Measurements from ENCODE around the gene BTBD9. TPM values are rescaled to one million over a fixed set of nuclear protein-coding genes. Genes with fewer than 3 reads are reported as not detected.

The BTBD9 gene
- total and polyA plus RNA-seq, 4 donors = 8.7 to 73.9 (median 28.3) TPM

GRCh38 chr6:38524436-38525145, 115.1 kb downstream of the BTBD9 start:
- no peak for TF ChIP-seq CTCF (IDR thresholded peaks at IDR 0.05; ENCODE audit: control extremely low read depth, extremely low read depth)
- H3K4me3 ChIP-seq = no peak overlapping the region
- DNase-seq (no peak), ATAC-seq (ENCODE audit: insufficient read depth, low FRiP score) (no peak)
- H3K9ac ChIP-seq (ENCODE audit: insufficient read depth in 1 of 2, low read length in 2 of 2) = no peak overlapping the region
- 94 to 95% methylated on average over 3 of the region's 3 CpGs for WGBS, 2 donors
- peaks cover 0 to 6% (median 0%) of the 10 kb centered on the region in 4 donors for H3K36me3 ChIP-seq (ENCODE audit: control insufficient read depth in 4 of 4, insufficient read depth in 4 of 4, low read length in 4 of 4)
- H3K4me1 ChIP-seq (ENCODE audit: control insufficient read depth in 5 of 5, insufficient read depth in 5 of 5, low read length in 5 of 5) = peaks cover 0 to 7% (median 3%) of the 10 kb centered on the region in 5 donors
- H3K27ac ChIP-seq (ENCODE audit: low read depth in 1 of 2, low read length in 1 of 2) = no peak overlapping the region
- H3K27me3 ChIP-seq (ENCODE audit: control insufficient read depth in 3 of 3, insufficient read depth in 3 of 3, low read length in 2 of 3) = no peaks in the 10 kb centered on the region
- peaks cover 0 to 6% (median 0%) of the 10 kb centered on the region in 4 donors for H3K9me3 ChIP-seq (ENCODE audit: control insufficient read depth in 4 of 4, insufficient read depth in 3 of 4, low read length in 3 of 4)

- ATAC-seq (ENCODE audit: insufficient read depth, low FRiP score) = no peak
- Histone ChIP-seq H3K27me3 (ENCODE audit: control insufficient read depth in 3 of 3, insufficient read depth in 3 of 3, low read length in 2 of 3) (no peaks in the 10 kb centered on the region), H3K36me3 (ENCODE audit: control insufficient read depth in 4 of 4, insufficient read depth in 4 of 4, low read length in 4 of 4) (peaks cover 0 to 5% (median 0%) of the 10 kb centered on the region in 4 donors), H3K27ac (ENCODE audit: low read depth in 1 of 2, low read length in 1 of 2) (no peak overlapping the region), H3K4me3 (no peak overlapping the region), H3K4me1 (ENCODE audit: control insufficient read depth in 5 of 5, insufficient read depth in 5 of 5, low read length in 5 of 5) (peaks cover 0 to 7% (median 0%) of the 10 kb centered on the region in 5 donors), H3K9me3 (ENCODE audit: control insufficient read depth in 4 of 4, insufficient read depth in 3 of 4, low read length in 3 of 4) (peaks cover 0 to 6% (median 0%) of the 10 kb centered on the region in 4 donors), H3K9ac (ENCODE audit: insufficient read depth in 1 of 2, low read length in 2 of 2) (no peak overlapping the region)
- WGBS, 2 donors = 58 to 78% methylated on average over 2 of the region's 2 CpGs
- peak; percentile 55 to 85 (median 79) for DNase-seq
- TF ChIP-seq CTCF (IDR thresholded peaks at IDR 0.05; ENCODE audit: control extremely low read depth, extremely low read depth) = no peak
These were observed 117.4 kb downstream of the BTBD9 start for GRCh38 chr6:38522322-38522721.

- ATAC-seq (ENCODE audit: insufficient read depth, low FRiP score) = no peak
These were observed 121.0 kb downstream of the BTBD9 start for GRCh38 chr6:38518511-38519304.

More at GRCh38 chr6:38518511-38519304, 121.0 kb downstream of the BTBD9 start:
- Histone ChIP-seq H3K36me3 (ENCODE audit: control insufficient read depth in 4 of 4, insufficient read depth in 4 of 4, low read length in 4 of 4) (no peaks in the 10 kb centered on the region), H3K27me3 (ENCODE audit: control insufficient read depth in 3 of 3, insufficient read depth in 3 of 3, low read length in 2 of 3) (no peaks in the 10 kb centered on the region), H3K9ac (ENCODE audit: insufficient read depth in 1 of 2, low read length in 2 of 2) (no peak overlapping the region), H3K9me3 (ENCODE audit: control insufficient read depth in 4 of 4, insufficient read depth in 3 of 4, low read length in 3 of 4) (no peaks in the 10 kb centered on the region), H3K4me1 (ENCODE audit: control insufficient read depth in 5 of 5, insufficient read depth in 5 of 5, low read length in 5 of 5) (peaks cover 0 to 13% (median 0%) of the 10 kb centered on the region in 5 donors), H3K27ac (ENCODE audit: low read depth in 1 of 2, low read length in 1 of 2) (no peak overlapping the region), H3K4me3 (no peak overlapping the region)
- TF ChIP-seq CTCF (IDR thresholded peaks at IDR 0.05; ENCODE audit: control extremely low read depth, extremely low read depth) = no peak
- DNase-seq = no peak
